Panc1 (cell line): ENCODE data around the gene NT5M. TPM values are rescaled to one million over a fixed set of nuclear protein-coding genes. Genes with fewer than 3 reads are reported as not detected.
"Not testable (repeated sequence)": the region's sequence is repeated elsewhere in the genome, so short reads cannot be mapped to it uniquely, and the experiment has no call there.

Experiments used
- ATAC-seq: fragments of 200-7000 bp; cut with Tn5 transposase; 2 replicates; pipeline ENCODE4 v1.9.1; 2020; ENCODE audit warnings: mild to moderate bottlenecking, moderate library complexity
- BruUV-seq: library from RNA; stranded (reverse); fragments of 400-500 nt; replicated peaks from 2 replicates; lab custom pipeline; 2021; lab: Mats Ljungman, UMichigan
- CTCF ChIA-PET: fragments of 300-600 bp; sonication (Branson Sonifier 250); formaldehyde crosslinking; loops from one replicate; lab custom pipeline; 2022; ENCODE audit warnings: antibody characterized with exemption; lab: Charles Lee
- POLR2A ChIA-PET: fragments of 300-600 bp; sonication (Branson Sonifier 250); formaldehyde crosslinking; loops from one replicate; lab custom pipeline; 2022; ENCODE audit warnings: antibody characterized with exemption; lab: Charles Lee
- DNase-seq: peaks from one replicate; pipeline ENCODE4 v3.0.0-alpha.2; 2010; ENCODE audit warnings: low read depth, low spot score
- H3K27ac ChIP-seq: 2 replicates; pipeline ENCODE4 v1.5.1; 2011; ENCODE audit warnings: mild to moderate bottlenecking, low read length, inconsistent platforms
- H3K27me3 ChIP-seq: fragments of 200-500 bp; sonication (Bioruptor generic); 2 replicates; pipeline ENCODE4 v1.6.0; 2014; ENCODE audit warnings: low read length, inconsistent platforms; ENCODE audit not compliant: control insufficient read depth, insufficient read depth
- H3K36me3 ChIP-seq: fragments of 200-500 bp; sonication (Bioruptor generic); 2 replicates; pipeline ENCODE4 v1.5.1; 2014; ENCODE audit warnings: inconsistent platforms, mild to moderate bottlenecking, low read length, moderate library complexity; ENCODE audit not compliant: control insufficient read depth, insufficient read depth
- H3K4me1 ChIP-seq: 2 replicates; pipeline ENCODE4 v1.5.1; 2011; ENCODE audit warnings: inconsistent platforms, mild to moderate bottlenecking, low read length, moderate library complexity; ENCODE audit not compliant: control insufficient read depth, insufficient read depth
- H3K4me3 ChIP-seq, 2 experiments: 2 replicates each; pipeline ENCODE4 v1.5.1; 2011 to 2012; ENCODE audit warnings: low read depth in 2 of 2, low read length in 2 of 2, mild to moderate bottlenecking in 2 of 2, inconsistent platforms in 1 of 2, moderate library complexity in 1 of 2
- H3K9me3 ChIP-seq: fragments of 200-500 bp; sonication (Bioruptor generic); 2 replicates; pipeline ENCODE4 v1.5.1; 2014; ENCODE audit warnings: low read depth, mild to moderate bottlenecking, inconsistent platforms, low read length, moderate library complexity; ENCODE audit not compliant: control insufficient read depth, insufficient read depth
- POLR2AphosphoS5 ChIP-seq: IDR thresholded peaks from 2 replicates; pipeline ENCODE4 v1.6.1; 2012; ENCODE audit warnings: mild to moderate bottlenecking, low read depth, low read length, moderate library complexity
- REST ChIP-seq, 2 experiments: IDR thresholded peaks; 2 replicates each; pipeline ENCODE4 v1.6.1; 2011 to 2012; ENCODE audit warnings: low read depth in 2 of 2, control low read depth in 1 of 2, low read length in 1 of 2, mild to moderate bottlenecking in 1 of 2, moderate library complexity in 1 of 2; ENCODE audit not compliant: insufficient read depth in 1 of 2
- SIN3A ChIP-seq: IDR thresholded peaks from 2 replicates; pipeline ENCODE4 v1.6.1; 2012; ENCODE audit warnings: low read depth, mild to moderate bottlenecking, low read length, moderate library complexity, borderline replicate concordance; ENCODE audit not compliant: insufficient read depth
- TCF7L2 ChIP-seq: IDR thresholded peaks from 2 replicates; pipeline ENCODE4 v1.6.1; 2011; ENCODE audit warnings: mild to moderate bottlenecking, low read depth, low read length, inconsistent platforms
- in situ Hi-C: cut with HindIII; loops from 2 replicates; pipeline ENCODE4 v1.10.0; 2016; ENCODE audit warnings: low sequenced_read_pairs, low pct_unique_long_range_greater_than_20kb
- intact Hi-C: fragments of 100-400 bp; cut with micrococcal nuclease; formaldehyde crosslinking; loops from one replicate; pipeline ENCODE4 v1.10.0; 2022; ENCODE audit not compliant: unreplicated experiment
- total RNA-seq: library from RNA; stranded (reverse); gene quantifications from one replicate; pipeline ENCODE4 v1.2.1, GENCODE V29; 2021; ENCODE audit not compliant: unreplicated experiment
- TF ChIP-seq, protein P1 (sequence below): fragments of 450-650 bp; IDR thresholded peaks from 2 replicates; pipeline ENCODE4 v1.5.1; 2017; ENCODE audit warnings: mild to moderate bottlenecking

Gene NT5M
- total RNA-seq, 1 experiment from 2014 or later = 3.1 TPM

DNA sequence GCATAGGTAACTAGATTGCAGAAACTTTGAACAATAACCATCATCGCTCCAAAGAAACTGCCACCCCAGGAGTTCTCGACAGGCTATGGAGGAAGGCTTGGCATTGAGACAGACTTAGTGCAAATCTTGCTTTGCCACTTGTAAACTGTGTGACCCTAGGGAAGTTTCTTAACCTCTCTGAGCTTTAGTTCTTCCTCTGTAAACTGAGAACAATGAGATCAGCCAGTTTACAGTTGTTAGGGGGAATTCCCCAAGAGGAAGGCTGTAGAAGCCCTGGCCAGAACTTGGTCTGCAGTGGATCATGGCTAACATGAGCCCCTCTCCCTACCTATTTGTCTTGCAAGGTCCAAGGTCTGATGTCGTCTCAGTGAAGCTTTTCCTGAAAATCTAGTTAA, 78.9 kb downstream of the NT5M start:
- CTCF ChIA-PET = no interaction called here
- no peak for TF ChIP-seq TCF7L2
- TF ChIP-seq REST (IDR thresholded peaks at IDR 0.05; ENCODE audit: insufficient read depth in 1 of 2, low read depth in 2 of 2, low read length in 1 of 2) = no peak
- no peak for TF ChIP-seq SIN3A
- no peak for TF ChIP-seq POLR2AphosphoS5
- TF ChIP-seq, protein P1, sequence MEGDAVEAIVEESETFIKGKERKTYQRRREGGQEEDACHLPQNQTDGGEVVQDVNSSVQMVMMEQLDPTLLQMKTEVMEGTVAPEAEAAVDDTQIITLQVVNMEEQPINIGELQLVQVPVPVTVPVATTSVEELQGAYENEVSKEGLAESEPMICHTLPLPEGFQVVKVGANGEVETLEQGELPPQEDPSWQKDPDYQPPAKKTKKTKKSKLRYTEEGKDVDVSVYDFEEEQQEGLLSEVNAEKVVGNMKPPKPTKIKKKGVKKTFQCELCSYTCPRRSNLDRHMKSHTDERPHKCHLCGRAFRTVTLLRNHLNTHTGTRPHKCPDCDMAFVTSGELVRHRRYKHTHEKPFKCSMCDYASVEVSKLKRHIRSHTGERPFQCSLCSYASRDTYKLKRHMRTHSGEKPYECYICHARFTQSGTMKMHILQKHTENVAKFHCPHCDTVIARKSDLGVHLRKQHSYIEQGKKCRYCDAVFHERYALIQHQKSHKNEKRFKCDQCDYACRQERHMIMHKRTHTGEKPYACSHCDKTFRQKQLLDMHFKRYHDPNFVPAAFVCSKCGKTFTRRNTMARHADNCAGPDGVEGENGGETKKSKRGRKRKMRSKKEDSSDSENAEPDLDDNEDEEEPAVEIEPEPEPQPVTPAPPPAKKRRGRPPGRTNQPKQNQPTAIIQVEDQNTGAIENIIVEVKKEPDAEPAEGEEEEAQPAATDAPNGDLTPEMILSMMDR = no peak
- Histone ChIP-seq H3K4me1 (no peaks in the 10 kb centered on the region), H3K4me3 (no peak overlapping the region), H3K27ac (no peak overlapping the region), H3K9me3 (no peaks in the 10 kb centered on the region), H3K27me3 (no peaks in the 10 kb centered on the region), H3K36me3 (no peaks in the 10 kb centered on the region)
- DNase-seq (no peak), ATAC-seq (no peak)
- intact Hi-C loops (no loop called here), in situ Hi-C loops (no loop called here)
- POLR2A ChIA-PET = no interaction called here
- no TSS peak for BruUV-seq

DNA sequence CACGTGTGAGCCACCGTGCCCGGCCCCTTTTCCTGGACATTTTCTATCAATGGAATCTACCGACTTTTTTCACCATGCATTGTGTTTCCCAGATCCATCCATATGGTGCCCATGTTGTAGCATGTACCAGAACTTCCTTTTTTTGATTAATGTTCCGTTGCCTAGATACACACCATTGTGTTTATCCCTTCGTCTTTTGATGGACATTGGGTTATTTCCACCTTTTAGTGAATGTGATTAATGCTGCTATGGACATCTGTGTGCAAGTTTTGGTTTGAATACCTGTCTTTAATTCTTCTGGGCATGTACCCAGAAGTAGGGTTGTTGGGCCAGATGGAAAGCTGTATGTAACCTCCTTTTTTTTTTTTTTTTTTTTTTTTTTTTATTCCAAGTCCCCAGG, 79.8 kb downstream of the NT5M start:
- TF ChIP-seq, protein P1 = no peak
- TF ChIP-seq POLR2AphosphoS5 = no peak
- TF ChIP-seq REST (IDR thresholded peaks at IDR 0.05; ENCODE audit: insufficient read depth in 1 of 2, low read depth in 2 of 2, low read length in 1 of 2) = no peak
- no peak for TF ChIP-seq SIN3A
- no peak for TF ChIP-seq TCF7L2
- Histone ChIP-seq H3K9me3 (no peaks in the 10 kb centered on the region), H3K4me1 (no peaks in the 10 kb centered on the region), H3K36me3 (no peaks in the 10 kb centered on the region), H3K27me3 (no peaks in the 10 kb centered on the region), H3K27ac (no peak overlapping the region), H3K4me3 (no peak overlapping the region)
- ATAC-seq = no peak
- DNase-seq = no peak
- ChIA-PET CTCF (no interaction called here), POLR2A (no interaction called here)
- in situ Hi-C loops (no loop called here), intact Hi-C loops (no loop called here)
- no TSS peak for BruUV-seq

GRCh38 chr17:17383431-17384290, 80.5 kb downstream of the NT5M start:
- intact Hi-C loops, H3K36me3 ChIP-seq, CTCF ChIA-PET, H3K9me3 ChIP-seq, DNase-seq, H3K4me1 ChIP-seq, POLR2A ChIA-PET, H3K4me3 ChIP-seq, in situ Hi-C loops, ATAC-seq, H3K27me3 ChIP-seq, H3K27ac ChIP-seq: not testable (repeated sequence)
- BruUV-seq = TSS peak; percentile 100
